Heart left ventricle (tissue), 13 donors: Measurements from ENCODE around the gene SS18.

Experiments
- CTCF ChIP-seq, 12 donors: fragments of 200-600 bp; sonication (generic) in 4 of 12; IDR thresholded peaks; one replicate each; pipeline versions ENCODE4 v1.5.0 to v1.8.0; 2018 to 2022; ENCODE audit warnings: antibody characterized with exemption in 12 of 12, mild to moderate bottlenecking in 5 of 12
- POLR2A ChIP-seq, 2 donors: fragments of 450-650 bp; IDR thresholded peaks; one replicate each; pipeline ENCODE4 v1.6.1; 2017; ENCODE audit warnings: antibody characterized with exemption in 2 of 2, mild to moderate bottlenecking in 2 of 2, moderate library complexity in 2 of 2
- donor health status: ischemic (EF 13 %, LVEDD 7.1; RV severe dilation, severe dysfunction).
- donor health status: DM: no; HTN: yes; CAD: no.
- donor health status: DM: no; HTN: no; CAD: no.
- donor health status: ischemic (EF 25% LVEDD 6.9; RV normal size, moderate dysfunction).
- donor health status: ischemic (EF 25% LVEDD 5.7; RV mildly dilated, moderate dysfunction).
- donor health status: ischemic (EF 35%, LVEDD 5.7; RV mildly dilated, moderate dysfunction).
- donor health status: nonischemic (EF 11% LVEDD 7.7; RV severe dilation, severe dysfunction).
- donor health status: DM: yes; HTN: yes; CAD: no.
- donor health status: PGD.
- donor health status: ischemic (EF 29% LVEDD 5.4; RV normal size, mild dysfunction).
- donor health status: nonischemic (EF 23%, LVEDD 6.1; RV moderate dilation, normal function).

- TF ChIP-seq POLR2A (IDR thresholded peaks at IDR 0.05): no peak
- no peak for TF ChIP-seq CTCF (IDR thresholded peaks at IDR 0.05)
These were observed 67.8 kb downstream of the SS18 start for GRCh38 chr18:26022585-26022984.
